ENCODE measurements around the gene PTPRQ. TPM values are rescaled to one million over a fixed set of nuclear protein-coding genes. Genes with fewer than 3 reads are reported as not detected.

PTPRQ gene
- total RNA-seq (2014; rRNA removed; shearing (Covaris generic)), result 0.08 TPM in 1 of 2 replicates, not detected in the other

DNA sequence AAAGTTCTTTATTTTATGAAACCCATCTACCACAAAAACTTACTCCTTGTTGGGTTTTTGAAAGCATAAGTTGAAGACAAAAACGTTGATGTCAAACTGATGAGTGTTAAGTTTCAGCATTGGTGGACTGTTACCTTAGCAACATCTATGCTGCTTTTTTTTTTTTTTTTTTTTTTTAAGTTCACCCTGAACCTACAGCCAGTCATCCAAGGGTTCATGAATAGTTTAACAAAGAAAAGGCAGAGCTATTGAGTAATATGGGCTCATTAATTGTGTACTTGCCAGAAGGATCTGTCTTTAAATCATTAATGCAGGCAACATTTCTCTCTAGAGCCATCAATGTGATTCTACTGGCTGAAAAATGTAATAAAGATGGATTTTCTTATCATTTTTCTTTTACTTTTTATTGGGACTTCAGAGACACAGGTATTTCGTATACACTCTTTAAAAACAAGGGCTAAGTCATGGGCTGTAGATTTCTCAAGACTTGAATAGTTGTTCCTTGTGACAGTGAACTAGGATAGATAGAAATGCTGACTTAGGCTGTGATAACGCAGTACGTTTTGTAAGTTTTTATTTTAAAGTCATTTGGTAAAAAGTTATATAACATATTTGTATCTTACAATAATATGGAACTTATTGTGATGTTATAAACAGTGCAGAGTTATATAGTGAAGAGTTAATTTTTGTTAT is at the start of gene PTPRQ:
TSS of gene PTPRQ (plus strand) at position 262 of the 693 bp plus-strand sequence. CDS start at position 373, 111 bp downstream.

GRCh38 chr12:80707126-80707829 is 263.2 kb downstream of the PTPRQ start, which contains the start of gene MYF6:
Gene MYF6, plus strand, starts transcription at chr12:80707634. Its CDS starts 86 bp downstream, at chr12:80707720.

DNA sequence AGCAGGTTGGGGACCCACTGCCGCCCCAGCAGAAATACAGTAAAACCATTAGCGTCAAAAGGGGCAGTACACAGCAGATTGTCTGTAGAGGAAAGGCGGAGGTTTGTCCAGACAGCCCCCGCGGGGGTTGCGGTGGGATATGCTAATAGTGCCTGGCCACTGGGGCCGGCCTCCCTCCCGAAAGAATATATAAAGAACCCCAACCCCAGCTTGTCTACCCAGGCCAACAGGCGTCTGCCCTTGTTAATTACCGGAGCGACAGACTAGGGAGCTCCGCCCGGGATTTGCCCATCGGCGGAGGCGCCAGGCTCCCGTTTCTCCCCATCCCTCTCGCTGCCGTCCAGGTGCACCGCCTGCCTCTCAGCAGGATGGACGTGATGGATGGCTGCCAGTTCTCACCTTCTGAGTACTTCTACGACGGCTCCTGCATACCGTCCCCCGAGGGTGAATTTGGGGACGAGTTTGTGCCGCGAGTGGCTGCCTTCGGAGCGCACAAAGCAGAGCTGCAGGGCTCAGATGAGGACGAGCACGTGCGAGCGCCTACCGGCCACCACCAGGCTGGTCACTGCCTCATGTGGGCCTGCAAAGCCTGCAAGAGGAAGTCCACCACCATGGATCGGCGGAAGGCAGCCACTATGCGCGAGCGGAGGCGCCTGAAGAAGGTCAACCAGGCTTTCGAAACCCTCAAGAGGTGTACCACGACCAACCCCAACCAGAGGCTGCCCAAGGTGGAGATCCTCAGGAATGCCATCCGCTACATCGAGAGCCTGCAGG is 272.8 kb downstream of the PTPRQ start, which contains the start of gene MYF5:
TSS of gene MYF5 (plus strand) at position 217 of the 774 bp plus-strand sequence. CDS start at position 369, 152 bp downstream.

Data from A375 (cell line).